Measurements from ENCODE around the gene CARD11. TPM values are rescaled to one million over a fixed set of nuclear protein-coding genes. Genes with fewer than 3 reads are reported as not detected.

CARD11 gene
- total and polyA plus RNA-seq, 8 donors = 2.7 to 8.1 (median 3.9) TPM

DNA sequence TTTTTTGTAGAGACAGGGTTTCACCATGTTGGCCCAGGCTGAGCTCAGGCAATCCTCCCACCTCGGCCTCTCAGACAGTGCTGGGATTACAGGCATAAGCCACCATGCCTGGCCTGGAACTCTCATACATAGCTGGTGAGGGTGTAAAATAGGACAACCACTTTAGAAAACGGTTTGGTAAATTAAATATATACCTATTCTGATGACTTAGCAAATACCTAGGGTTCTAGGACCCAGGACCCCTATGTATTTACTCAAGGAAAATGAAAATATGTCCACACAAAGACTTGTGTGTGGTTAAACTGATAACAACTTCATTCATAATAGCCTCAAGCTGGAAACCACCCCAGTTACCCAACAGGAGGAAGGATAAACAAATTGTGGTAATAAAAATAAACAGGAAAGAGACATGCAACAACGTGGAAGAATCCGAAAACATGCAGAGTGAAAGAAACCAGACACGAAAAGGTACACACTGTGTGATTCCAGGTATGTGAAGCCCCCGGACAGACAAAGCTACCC lies 52.7 kb downstream of the CARD11 start:
- no peak overlapping the region for H3K27ac ChIP-seq
- H3K9me3 ChIP-seq = peaks cover 0 to 19% of the 10 kb centered on the region in 2 donors
- no peaks in the 10 kb centered on the region for H3K36me3 ChIP-seq
- TF ChIP-seq, protein P1, sequence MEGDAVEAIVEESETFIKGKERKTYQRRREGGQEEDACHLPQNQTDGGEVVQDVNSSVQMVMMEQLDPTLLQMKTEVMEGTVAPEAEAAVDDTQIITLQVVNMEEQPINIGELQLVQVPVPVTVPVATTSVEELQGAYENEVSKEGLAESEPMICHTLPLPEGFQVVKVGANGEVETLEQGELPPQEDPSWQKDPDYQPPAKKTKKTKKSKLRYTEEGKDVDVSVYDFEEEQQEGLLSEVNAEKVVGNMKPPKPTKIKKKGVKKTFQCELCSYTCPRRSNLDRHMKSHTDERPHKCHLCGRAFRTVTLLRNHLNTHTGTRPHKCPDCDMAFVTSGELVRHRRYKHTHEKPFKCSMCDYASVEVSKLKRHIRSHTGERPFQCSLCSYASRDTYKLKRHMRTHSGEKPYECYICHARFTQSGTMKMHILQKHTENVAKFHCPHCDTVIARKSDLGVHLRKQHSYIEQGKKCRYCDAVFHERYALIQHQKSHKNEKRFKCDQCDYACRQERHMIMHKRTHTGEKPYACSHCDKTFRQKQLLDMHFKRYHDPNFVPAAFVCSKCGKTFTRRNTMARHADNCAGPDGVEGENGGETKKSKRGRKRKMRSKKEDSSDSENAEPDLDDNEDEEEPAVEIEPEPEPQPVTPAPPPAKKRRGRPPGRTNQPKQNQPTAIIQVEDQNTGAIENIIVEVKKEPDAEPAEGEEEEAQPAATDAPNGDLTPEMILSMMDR (IDR thresholded peaks at IDR 0.05) = no peak
- H3K4me1 ChIP-seq = no peaks in the 10 kb centered on the region
- peak in 2 of 4 donors; percentile 3 to 10 for DNase-seq
- no peak overlapping the region for H3K4me3 ChIP-seq
- intact Hi-C loops (cut with DNase I) = no loop called here
- H3K27me3 ChIP-seq = no peaks in the 10 kb centered on the region
- ATAC-seq = no peak

DNA sequence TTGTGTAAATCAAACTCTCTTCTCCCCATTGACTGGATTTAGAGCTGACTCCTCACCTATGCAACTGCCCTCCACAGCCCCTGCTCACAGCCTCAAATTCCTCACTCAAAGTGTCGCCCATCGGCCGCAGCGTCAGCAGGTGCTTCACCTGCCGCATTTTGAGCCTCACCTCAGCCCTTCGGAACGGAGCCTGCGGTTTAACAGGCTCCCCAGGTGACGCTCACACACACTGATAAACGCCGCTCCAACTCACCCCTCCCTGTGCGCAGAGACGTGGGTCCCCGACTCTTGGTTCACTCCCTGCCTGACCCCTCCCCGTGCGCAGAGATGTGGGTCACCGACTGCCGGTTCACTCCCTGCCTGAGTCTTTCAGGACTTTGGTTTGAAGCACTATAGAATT lies 57.1 kb downstream of the CARD11 start:
- H3K36me3 ChIP-seq = no peaks in the 10 kb centered on the region
- DNase-seq (no peak), ATAC-seq (no peak)
- TF ChIP-seq, protein P1 (IDR thresholded peaks at IDR 0.05) = no peak
- peaks cover 0 to 7% of the 10 kb centered on the region in 2 donors for H3K27me3 ChIP-seq
- H3K4me1 ChIP-seq = no peaks in the 10 kb centered on the region
- H3K27ac ChIP-seq = no peak overlapping the region
- intact Hi-C loops (cut with DNase I) = no loop called here
- peaks cover 0 to 3% of the 10 kb centered on the region in 2 donors for H3K9me3 ChIP-seq
- no peak overlapping the region for H3K4me3 ChIP-seq

DNA sequence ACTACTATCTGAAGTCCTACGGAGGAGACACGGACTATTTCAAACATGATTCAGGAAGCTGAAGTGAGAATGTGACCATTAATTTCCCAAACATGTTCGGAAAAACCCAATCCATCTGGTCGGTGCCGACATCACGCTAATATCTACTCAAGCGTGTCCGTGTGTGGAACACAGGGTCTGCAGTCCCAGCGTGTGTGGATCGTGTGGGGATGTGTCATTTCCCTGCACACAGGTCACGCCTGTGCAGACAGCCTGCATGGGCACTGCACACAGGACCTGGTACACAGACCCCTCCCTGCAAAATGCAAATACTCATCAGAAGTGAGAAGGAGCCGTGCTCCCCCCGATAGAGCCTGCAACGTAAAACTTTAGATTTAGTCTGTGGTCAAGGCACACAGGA lies 57.8 kb downstream of the CARD11 start:
- intact Hi-C loops (cut with DNase I) = no loop called here
- no peak for DNase-seq
- TF ChIP-seq, protein P1 (IDR thresholded peaks at IDR 0.05) = no peak
- Histone ChIP-seq H3K4me3 (no peak overlapping the region), H3K36me3 (no peaks in the 10 kb centered on the region), H3K4me1 (no peaks in the 10 kb centered on the region), H3K9me3 (no peaks in the 10 kb centered on the region), H3K27me3 (peaks cover 0 to 14% of the 10 kb centered on the region in 2 donors), H3K27ac (no peak overlapping the region)
- ATAC-seq = no peak

DNA sequence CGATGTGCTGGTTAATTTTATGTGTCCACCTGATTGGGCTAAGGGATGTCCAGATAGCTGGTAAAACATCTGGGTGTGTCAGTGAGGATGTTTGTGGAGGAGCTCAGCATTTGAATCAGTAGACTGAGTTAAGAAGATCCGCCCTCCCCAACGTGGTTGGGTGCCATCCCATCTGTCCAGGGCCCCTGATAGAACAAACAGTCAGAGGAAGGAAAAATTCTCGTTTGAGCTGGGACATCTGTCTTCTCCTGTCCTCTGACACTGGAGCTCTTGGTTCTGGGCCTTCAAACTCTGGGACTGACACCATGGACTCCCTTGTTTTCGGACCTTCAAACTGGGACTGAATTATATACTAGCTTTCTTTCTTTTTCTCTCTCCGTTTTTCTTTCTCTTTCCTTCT lies 59.6 kb downstream of the CARD11 start:
- ATAC-seq = no peak
- TF ChIP-seq, protein P1 (IDR thresholded peaks at IDR 0.05) = no peak
- intact Hi-C loops (cut with DNase I) = no loop called here

DNA sequence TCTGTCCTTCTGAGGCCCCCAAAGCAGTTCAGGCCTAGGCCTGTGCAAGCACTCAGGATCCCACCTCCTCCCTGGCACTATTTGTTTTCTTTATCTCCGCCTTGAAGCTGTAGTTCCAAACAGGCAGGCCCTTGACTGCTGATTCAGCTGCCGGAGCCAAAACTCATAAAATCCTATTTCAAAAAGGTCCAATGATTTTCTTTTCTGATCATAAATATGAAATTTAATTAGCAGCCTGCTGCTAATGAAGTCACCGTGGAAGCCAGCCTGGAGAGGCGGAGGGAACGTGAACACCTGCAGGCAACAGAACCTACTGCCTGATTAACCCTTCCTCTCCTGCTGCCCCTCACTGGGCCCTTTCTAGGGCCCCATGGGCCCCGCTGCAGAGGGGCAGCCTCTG lies 60.1 kb downstream of the CARD11 start:
- Histone ChIP-seq H3K36me3 (no peaks in the 10 kb centered on the region), H3K4me3 (no peak overlapping the region), H3K4me1 (peaks cover 0 to 14% of the 10 kb centered on the region in 2 donors), H3K9me3 (no peaks in the 10 kb centered on the region), H3K27ac (no peak overlapping the region), H3K27me3 (peaks cover 0 to 37% of the 10 kb centered on the region in 2 donors)
- TF ChIP-seq, protein P1 (IDR thresholded peaks at IDR 0.05) = no peak
- intact Hi-C loops (cut with DNase I) = no loop called here
- DNase-seq (no peak), ATAC-seq (no peak)

More for the DNA sequence above, 59.6 kb downstream of the CARD11 start:
- Histone ChIP-seq H3K4me1 (peaks cover 0 to 12% of the 10 kb centered on the region in 2 donors), H3K4me3 (no peak overlapping the region), H3K36me3 (no peaks in the 10 kb centered on the region), H3K9me3 (no peaks in the 10 kb centered on the region), H3K27ac (no peak overlapping the region), H3K27me3 (peaks cover 0 to 32% of the 10 kb centered on the region in 2 donors)
- no peak for DNase-seq

All from left lung (tissue), 10 donors.